Panc1 (cell line): ENCODE measurements around the gene ASB6. TPM values are rescaled to one million over a fixed set of nuclear protein-coding genes. Genes with fewer than 3 reads are reported as not detected.

Experiments used
- ATAC-seq: fragments of 200-7000 bp; cut with Tn5 transposase; 2 replicates; pipeline ENCODE4 v1.9.1; 2020; ENCODE audit warnings: mild to moderate bottlenecking, moderate library complexity
- BruUV-seq: library from RNA; stranded (reverse); fragments of 400-500 nt; replicated peaks from 2 replicates; lab custom pipeline; 2021; lab: Mats Ljungman, UMichigan
- CTCF ChIA-PET: fragments of 300-600 bp; sonication (Branson Sonifier 250); formaldehyde crosslinking; loops from one replicate; lab custom pipeline; 2022; ENCODE audit warnings: antibody characterized with exemption; lab: Charles Lee
- POLR2A ChIA-PET: fragments of 300-600 bp; sonication (Branson Sonifier 250); formaldehyde crosslinking; loops from one replicate; lab custom pipeline; 2022; ENCODE audit warnings: antibody characterized with exemption; lab: Charles Lee
- DNase-seq: peaks from one replicate; pipeline ENCODE4 v3.0.0-alpha.2; 2010; ENCODE audit warnings: low read depth, low spot score
- H3K27ac ChIP-seq: 2 replicates; pipeline ENCODE4 v1.5.1; 2011; ENCODE audit warnings: mild to moderate bottlenecking, low read length, inconsistent platforms
- H3K27me3 ChIP-seq: fragments of 200-500 bp; sonication (Bioruptor generic); 2 replicates; pipeline ENCODE4 v1.6.0; 2014; ENCODE audit warnings: low read length, inconsistent platforms; ENCODE audit not compliant: control insufficient read depth, insufficient read depth
- H3K36me3 ChIP-seq: fragments of 200-500 bp; sonication (Bioruptor generic); 2 replicates; pipeline ENCODE4 v1.5.1; 2014; ENCODE audit warnings: inconsistent platforms, mild to moderate bottlenecking, low read length, moderate library complexity; ENCODE audit not compliant: control insufficient read depth, insufficient read depth
- H3K4me1 ChIP-seq: 2 replicates; pipeline ENCODE4 v1.5.1; 2011; ENCODE audit warnings: inconsistent platforms, mild to moderate bottlenecking, low read length, moderate library complexity; ENCODE audit not compliant: control insufficient read depth, insufficient read depth
- H3K4me3 ChIP-seq, 2 experiments: 2 replicates each; pipeline ENCODE4 v1.5.1; 2011 to 2012; ENCODE audit warnings: low read depth in 2 of 2, low read length in 2 of 2, mild to moderate bottlenecking in 2 of 2, inconsistent platforms in 1 of 2, moderate library complexity in 1 of 2
- H3K9me3 ChIP-seq: fragments of 200-500 bp; sonication (Bioruptor generic); 2 replicates; pipeline ENCODE4 v1.5.1; 2014; ENCODE audit warnings: low read depth, mild to moderate bottlenecking, inconsistent platforms, low read length, moderate library complexity; ENCODE audit not compliant: control insufficient read depth, insufficient read depth
- CTCF ChIP-seq: fragments of 450-650 bp; IDR thresholded peaks from 2 replicates; pipeline ENCODE4 v1.5.1; 2017; ENCODE audit warnings: mild to moderate bottlenecking
- POLR2AphosphoS5 ChIP-seq: IDR thresholded peaks from 2 replicates; pipeline ENCODE4 v1.6.1; 2012; ENCODE audit warnings: mild to moderate bottlenecking, low read depth, low read length, moderate library complexity
- REST ChIP-seq, 2 experiments: IDR thresholded peaks; 2 replicates each; pipeline ENCODE4 v1.6.1; 2011 to 2012; ENCODE audit warnings: low read depth in 2 of 2, control low read depth in 1 of 2, low read length in 1 of 2, mild to moderate bottlenecking in 1 of 2, moderate library complexity in 1 of 2; ENCODE audit not compliant: insufficient read depth in 1 of 2
- SIN3A ChIP-seq: IDR thresholded peaks from 2 replicates; pipeline ENCODE4 v1.6.1; 2012; ENCODE audit warnings: low read depth, mild to moderate bottlenecking, low read length, moderate library complexity, borderline replicate concordance; ENCODE audit not compliant: insufficient read depth
- TCF7L2 ChIP-seq: IDR thresholded peaks from 2 replicates; pipeline ENCODE4 v1.6.1; 2011; ENCODE audit warnings: mild to moderate bottlenecking, low read depth, low read length, inconsistent platforms
- in situ Hi-C: cut with HindIII; loops from 2 replicates; pipeline ENCODE4 v1.10.0; 2016; ENCODE audit warnings: low sequenced_read_pairs, low pct_unique_long_range_greater_than_20kb
- intact Hi-C: fragments of 100-400 bp; cut with micrococcal nuclease; formaldehyde crosslinking; loops from one replicate; pipeline ENCODE4 v1.10.0; 2022; ENCODE audit not compliant: unreplicated experiment
- total RNA-seq: library from RNA; stranded (reverse); gene quantifications from one replicate; pipeline ENCODE4 v1.2.1, GENCODE V29; 2021; ENCODE audit not compliant: unreplicated experiment

Gene ASB6
- total RNA-seq, 1 experiment from 2014 or later: 14.3 TPM

DNA sequence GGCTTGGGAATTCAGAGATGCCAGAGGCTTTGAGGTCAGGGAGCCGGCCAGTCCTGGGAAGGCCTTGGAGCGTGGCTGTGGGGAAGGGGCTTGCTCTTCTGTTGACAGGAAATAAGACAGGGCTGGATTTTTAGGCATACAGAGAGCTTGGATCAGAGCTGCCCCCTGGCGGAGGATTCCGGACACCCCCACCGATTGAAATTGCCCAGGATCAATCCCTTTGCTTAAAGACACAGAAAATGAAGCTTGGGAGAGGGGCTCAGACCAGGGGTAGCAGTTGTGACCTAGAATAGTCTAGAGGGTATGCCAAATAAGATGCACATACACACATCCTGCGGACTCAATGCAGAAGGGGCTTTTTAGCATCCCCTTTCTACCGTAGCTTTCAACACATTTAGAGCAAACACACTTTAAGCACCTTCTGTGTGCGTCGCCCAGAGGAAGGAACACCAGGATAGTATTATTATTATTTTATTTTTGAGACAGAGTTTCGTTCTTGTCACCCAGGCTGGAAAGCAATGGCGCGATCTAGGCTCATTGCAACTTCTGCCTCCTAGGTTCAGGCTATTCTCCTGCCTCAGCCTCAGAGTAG is 17.7 kb downstream of the ASB6 start:
- ChIA-PET POLR2A (no interaction called here), CTCF (interaction anchor here (0.5 to 1.7 kb wide), 11 partner anchors 15 to 492 kb away, joined by 3 to 13 read pairs (median 3); no protein-coding TSS in a partner anchor)
- no peak overlapping the region for H3K27ac ChIP-seq
- ATAC-seq (peak; percentile 47), DNase-seq (no peak)
- intact Hi-C loops (no loop called here), in situ Hi-C loops (no loop called here)
- peaks cover 20% of the 10 kb centered on the region for H3K4me1 ChIP-seq
- H3K27me3 ChIP-seq: no peaks in the 10 kb centered on the region
- no peak overlapping the region for H3K4me3 ChIP-seq
- TF ChIP-seq CTCF (peak; percentile 88), POLR2AphosphoS5 (no peak)
- no peaks in the 10 kb centered on the region for H3K9me3 ChIP-seq
- peaks cover 4% of the 10 kb centered on the region; the same call in 1 of the 2 replicates for H3K36me3 ChIP-seq
- no TSS peak for BruUV-seq

DNA sequence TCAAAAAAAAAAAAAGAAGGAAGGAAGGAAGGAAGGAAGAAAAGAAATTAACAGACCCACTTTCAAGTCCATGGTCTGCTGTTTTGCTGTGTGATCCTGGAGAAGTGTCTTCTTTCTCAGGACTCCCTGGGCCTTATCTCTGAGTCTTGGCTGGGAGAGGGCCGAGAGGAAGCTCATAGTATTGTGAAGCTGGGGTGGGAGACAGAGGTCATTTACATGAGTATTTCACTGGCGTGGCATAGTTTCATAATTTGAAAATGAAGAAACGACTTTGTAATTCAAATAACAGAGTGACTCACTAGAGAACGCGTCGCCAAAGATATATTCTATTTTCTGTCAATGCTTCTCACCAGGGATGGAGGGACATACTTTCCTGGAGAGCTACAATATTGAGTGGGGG is 18.6 kb downstream of the ASB6 start:
- H3K27ac ChIP-seq: no peak overlapping the region
- peaks cover 4% of the 10 kb centered on the region; the same call in 1 of the 2 replicates for H3K36me3 ChIP-seq
- DNase-seq (no peak), ATAC-seq (no peak)
- peaks cover 13% of the 10 kb centered on the region for H3K4me1 ChIP-seq
- no peak overlapping the region for H3K4me3 ChIP-seq
- TF ChIP-seq TCF7L2: no peak
- TF ChIP-seq REST (IDR thresholded peaks at IDR 0.05; ENCODE audit: insufficient read depth in 1 of 2, low read depth in 2 of 2, low read length in 1 of 2): no peak
- no peak for TF ChIP-seq CTCF
- TF ChIP-seq POLR2AphosphoS5: no peak
- TF ChIP-seq SIN3A: no peak
- no peaks in the 10 kb centered on the region for H3K9me3 ChIP-seq
- intact Hi-C loops: no loop called here
- CTCF ChIA-PET: interaction anchor here (0.6 to 1.3 kb wide), 4 partner anchors 10 to 484 kb away, joined by 4 to 13 read pairs (median 5); no protein-coding TSS in a partner anchor
- POLR2A ChIA-PET: no interaction called here
- in situ Hi-C loops: no loop called here
- H3K27me3 ChIP-seq: no peaks in the 10 kb centered on the region
- no TSS peak for BruUV-seq
